GM12873 (cell line): Measurements from ENCODE around the gene ADPRS.

Experiments
- CTCF ChIP-seq: IDR thresholded peaks from 2 replicates; pipeline ENCODE4 v1.5.1; 2012; ENCODE audit warnings: low read depth, mild to moderate bottlenecking, moderate library complexity, low read length, control low read depth; ENCODE audit not compliant: insufficient read depth; ENCODE audit errors: missing control alignments

The ADPRS gene

GRCh38 chr1:36094621-36095061 is 5.9 kb downstream of the ADPRS start:
- no peak for TF ChIP-seq CTCF

GRCh38 chr1:36095760-36096405 is 7.2 kb downstream of the ADPRS start:
- TF ChIP-seq CTCF = no peak

GRCh38 chr1:36096500-36097432 is 8.1 kb downstream of the ADPRS start:
- peak; percentile 26 for TF ChIP-seq CTCF

- no peak for TF ChIP-seq CTCF
These were observed 9.2 kb downstream of the ADPRS start for GRCh38 chr1:36097693-36098585.

GRCh38 chr1:36098650-36099365 is 10.1 kb downstream of the ADPRS start:
- no peak for TF ChIP-seq CTCF

- peak; percentile 87 for TF ChIP-seq CTCF
These were observed 11.1 kb downstream of the ADPRS start for GRCh38 chr1:36099681-36100341.
